ENCODE data around the gene PSME4.
"Not testable (repeated sequence)": the region's sequence is repeated elsewhere in the genome, so short reads cannot be mapped to it uniquely, and the experiment has no call there.

Gene PSME4

GRCh38 chr2:53938904-53939303, 31.9 kb downstream of the PSME4 start:
- Mint-ChIP-seq H3K4me1 (no peaks in the 10 kb centered on the region), H3K9me3 (no peaks in the 10 kb centered on the region), H3K27me3 (ENCODE audit: low read depth, poor library complexity) (no peaks in the 10 kb centered on the region), H3K4me3 (no peak overlapping the region), H3K36me3 (ENCODE audit: low read depth) (peaks cover 37% of the 10 kb centered on the region), H3K27ac (no peak overlapping the region)
- no peak for TF ChIP-seq CTCF (IDR thresholded peaks at IDR 0.05)
- no peak for DNase-seq

GRCh38 chr2:53933329-53933728, 37.5 kb downstream of the PSME4 start:
- DNase-seq, result no peak
- no peaks in the 10 kb centered on the region for H3K4me1 Mint-ChIP-seq
- peaks cover 58% of the 10 kb centered on the region for H3K36me3 Mint-ChIP-seq (ENCODE audit: low read depth)
- H3K4me3 Mint-ChIP-seq, result no peak overlapping the region
- no peak for TF ChIP-seq CTCF (IDR thresholded peaks at IDR 0.05)
- no peaks in the 10 kb centered on the region for H3K9me3 Mint-ChIP-seq
- H3K27ac Mint-ChIP-seq, result no peak overlapping the region
- H3K27me3 Mint-ChIP-seq (ENCODE audit: low read depth, poor library complexity), result no peaks in the 10 kb centered on the region

GRCh38 chr2:53926321-53926720, 44.5 kb downstream of the PSME4 start:
- not testable (repeated sequence) for H3K4me3 Mint-ChIP-seq; H3K27ac Mint-ChIP-seq; H3K27me3 Mint-ChIP-seq (ENCODE audit: low read depth, poor library complexity); H3K9me3 Mint-ChIP-seq; DNase-seq; H3K4me1 Mint-ChIP-seq
- H3K36me3 Mint-ChIP-seq (ENCODE audit: low read depth), result peaks cover 80% of the 10 kb centered on the region

GRCh38 chr2:53913721-53914120, 57.1 kb downstream of the PSME4 start:
- Mint-ChIP-seq H3K36me3 (ENCODE audit: low read depth) (peaks cover 50% of the 10 kb centered on the region), H3K27ac (peak overlapping the region; percentile 68), H3K4me3 (no peak overlapping the region), H3K27me3 (ENCODE audit: low read depth, poor library complexity) (no peaks in the 10 kb centered on the region), H3K9me3 (no peaks in the 10 kb centered on the region), H3K4me1 (no peaks in the 10 kb centered on the region)
- no peak for TF ChIP-seq CTCF (IDR thresholded peaks at IDR 0.05)
- no peak for DNase-seq

GRCh38 chr2:53911434-53912189, 59.2 kb downstream of the PSME4 start:
- TF ChIP-seq CTCF (IDR thresholded peaks at IDR 0.05), result no peak
- no peak for DNase-seq
- Mint-ChIP-seq H3K4me1 (no peaks in the 10 kb centered on the region), H3K27me3 (ENCODE audit: low read depth, poor library complexity) (no peaks in the 10 kb centered on the region), H3K36me3 (ENCODE audit: low read depth) (peaks cover 56% of the 10 kb centered on the region), H3K4me3 (no peak overlapping the region), H3K9me3 (no peaks in the 10 kb centered on the region), H3K27ac (no peak overlapping the region)

GRCh38 chr2:53907582-53907981, 63.2 kb downstream of the PSME4 start:
- H3K27ac Mint-ChIP-seq, result peak overlapping the region; percentile 36

More at GRCh38 chr2:53907582-53907981, 63.2 kb downstream of the PSME4 start:
- no peaks in the 10 kb centered on the region for H3K4me1 Mint-ChIP-seq
- DNase-seq, result no peak
- no peaks in the 10 kb centered on the region for H3K27me3 Mint-ChIP-seq (ENCODE audit: low read depth, poor library complexity)
- H3K9me3 Mint-ChIP-seq, result no peaks in the 10 kb centered on the region
- no peak overlapping the region for H3K4me3 Mint-ChIP-seq
- no peak for TF ChIP-seq CTCF (IDR thresholded peaks at IDR 0.05)
- peaks cover 57% of the 10 kb centered on the region for H3K36me3 Mint-ChIP-seq (ENCODE audit: low read depth)

All from nephron progenitor cell (in vitro differentiated cells).